ENCODE results near the gene VAV2. TPM values are rescaled to one million over a fixed set of nuclear protein-coding genes. Genes with fewer than 3 reads are reported as not detected.

Gene VAV2
- total and polyA plus RNA-seq, 4 donors: 13.0 to 28.2 (median 16.3) TPM

DNA sequence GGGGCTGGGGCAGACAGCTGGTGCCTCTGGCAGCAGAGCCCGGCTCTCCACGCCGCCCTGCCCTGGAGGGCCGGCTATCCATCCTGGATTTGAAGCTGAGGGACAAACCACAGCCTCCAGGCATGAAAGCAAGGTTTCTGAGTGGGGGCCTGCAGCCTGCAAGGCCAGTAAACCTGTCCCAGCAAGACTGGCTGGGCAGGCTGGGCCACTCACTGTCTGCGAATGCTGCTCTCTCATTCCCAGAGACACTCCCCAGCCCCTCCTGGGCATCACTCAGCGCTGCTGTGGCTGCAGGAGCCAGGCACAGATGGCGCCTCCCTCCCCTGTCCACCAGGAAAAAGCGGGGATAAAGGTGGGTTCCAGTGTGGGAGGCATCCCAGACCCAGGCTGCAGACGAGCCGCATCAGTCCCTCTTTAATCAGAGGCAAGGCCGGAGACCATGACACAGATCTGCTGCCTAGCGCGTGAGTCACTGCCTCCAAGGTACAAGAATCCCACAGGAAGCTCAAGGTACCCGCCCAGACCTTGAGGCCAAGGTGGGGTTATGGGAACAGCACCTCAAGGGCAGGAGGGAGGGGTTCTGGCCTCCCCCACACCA lies 118.0 kb downstream of the VAV2 start:
- no peak for ATAC-seq (ENCODE audit: insufficient read depth, low FRiP score)
- no peak overlapping the region for H3K4me3 ChIP-seq
- H3K9me3 ChIP-seq (ENCODE audit: control insufficient read depth in 4 of 4, insufficient read depth in 3 of 4, low read length in 3 of 4): no peaks in the 10 kb centered on the region
- 86 to 93% methylated on average over 13 to 14 of the region's 14 CpGs for WGBS, 2 donors
- H3K36me3 ChIP-seq (ENCODE audit: control insufficient read depth in 4 of 4, insufficient read depth in 4 of 4, low read length in 4 of 4): no peaks in the 10 kb centered on the region
- no peak overlapping the region for H3K27ac ChIP-seq (ENCODE audit: low read depth in 1 of 2, low read length in 1 of 2)
- DNase-seq: peak; percentile 36 to 48 (median 46)
- peaks cover 0 to 20% (median 5%) of the 10 kb centered on the region in 5 donors for H3K4me1 ChIP-seq (ENCODE audit: control insufficient read depth in 5 of 5, insufficient read depth in 5 of 5, low read length in 5 of 5)
- H3K9ac ChIP-seq (ENCODE audit: insufficient read depth in 1 of 2, low read length in 2 of 2): no peak overlapping the region
- TF ChIP-seq, protein P1, sequence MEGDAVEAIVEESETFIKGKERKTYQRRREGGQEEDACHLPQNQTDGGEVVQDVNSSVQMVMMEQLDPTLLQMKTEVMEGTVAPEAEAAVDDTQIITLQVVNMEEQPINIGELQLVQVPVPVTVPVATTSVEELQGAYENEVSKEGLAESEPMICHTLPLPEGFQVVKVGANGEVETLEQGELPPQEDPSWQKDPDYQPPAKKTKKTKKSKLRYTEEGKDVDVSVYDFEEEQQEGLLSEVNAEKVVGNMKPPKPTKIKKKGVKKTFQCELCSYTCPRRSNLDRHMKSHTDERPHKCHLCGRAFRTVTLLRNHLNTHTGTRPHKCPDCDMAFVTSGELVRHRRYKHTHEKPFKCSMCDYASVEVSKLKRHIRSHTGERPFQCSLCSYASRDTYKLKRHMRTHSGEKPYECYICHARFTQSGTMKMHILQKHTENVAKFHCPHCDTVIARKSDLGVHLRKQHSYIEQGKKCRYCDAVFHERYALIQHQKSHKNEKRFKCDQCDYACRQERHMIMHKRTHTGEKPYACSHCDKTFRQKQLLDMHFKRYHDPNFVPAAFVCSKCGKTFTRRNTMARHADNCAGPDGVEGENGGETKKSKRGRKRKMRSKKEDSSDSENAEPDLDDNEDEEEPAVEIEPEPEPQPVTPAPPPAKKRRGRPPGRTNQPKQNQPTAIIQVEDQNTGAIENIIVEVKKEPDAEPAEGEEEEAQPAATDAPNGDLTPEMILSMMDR (IDR thresholded peaks at IDR 0.05; ENCODE audit: control extremely low read depth, extremely low read depth): no peak
- no peaks in the 10 kb centered on the region for H3K27me3 ChIP-seq (ENCODE audit: control insufficient read depth in 3 of 3, insufficient read depth in 3 of 3, low read length in 2 of 3)

DNA sequence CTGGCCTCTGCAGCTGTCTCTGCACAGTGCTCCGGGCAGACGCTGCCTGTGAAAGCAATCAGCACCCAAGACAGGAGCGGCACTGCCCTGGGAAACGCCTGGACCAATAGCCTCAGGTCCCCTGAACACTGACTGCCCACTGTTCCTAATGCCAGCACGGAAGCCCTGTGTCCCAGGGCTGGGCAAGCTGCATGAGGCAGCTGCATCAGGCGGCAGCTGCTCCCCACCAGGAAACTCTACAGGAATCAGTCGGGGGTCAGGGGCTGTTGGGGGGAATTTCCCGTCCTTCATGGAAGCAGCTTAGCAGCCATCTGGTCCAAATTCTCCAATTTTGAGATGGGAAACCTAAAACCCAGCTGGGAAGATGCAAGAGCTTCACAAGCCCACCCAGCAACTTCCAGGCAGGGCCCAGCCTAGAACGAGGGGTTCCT lies 118.6 kb downstream of the VAV2 start:
- 63 to 79% methylated on average over 9 of the region's 9 CpGs for WGBS, 2 donors
- no peak for ATAC-seq (ENCODE audit: insufficient read depth, low FRiP score)

DNA sequence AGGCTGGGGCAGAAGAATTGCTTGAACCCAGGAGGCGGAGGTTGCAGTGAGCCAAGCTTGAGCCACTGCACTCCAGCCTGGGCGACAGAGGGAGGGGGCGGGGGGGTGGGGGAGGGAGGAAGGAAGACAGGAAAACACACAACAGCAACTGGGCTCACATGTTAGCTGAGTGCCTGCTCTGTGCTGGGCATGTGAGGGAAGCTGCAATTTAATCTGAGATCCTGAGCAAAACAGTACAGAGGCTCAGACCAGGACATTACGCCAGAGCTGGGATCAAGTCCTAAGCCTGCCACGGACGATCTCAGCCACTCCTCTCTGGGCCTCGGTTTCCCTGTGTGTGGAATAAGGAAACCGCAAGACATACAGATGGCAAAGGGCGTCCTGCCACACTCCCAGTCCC lies 119.1 kb downstream of the VAV2 start:
- TF ChIP-seq, protein P1 (IDR thresholded peaks at IDR 0.05; ENCODE audit: control extremely low read depth, extremely low read depth): no peak
- no peak overlapping the region for H3K9ac ChIP-seq (ENCODE audit: insufficient read depth in 1 of 2, low read length in 2 of 2)
- 76 to 86% methylated on average over 7 to 9 of the region's 9 CpGs for WGBS, 2 donors

More for the DNA sequence above, 118.6 kb downstream of the VAV2 start:
- TF ChIP-seq, protein P1 (IDR thresholded peaks at IDR 0.05; ENCODE audit: control extremely low read depth, extremely low read depth): no peak
- Histone ChIP-seq H3K4me1 (ENCODE audit: control insufficient read depth in 5 of 5, insufficient read depth in 5 of 5, low read length in 5 of 5) (peaks cover 0 to 20% (median 5%) of the 10 kb centered on the region in 5 donors), H3K27me3 (ENCODE audit: control insufficient read depth in 3 of 3, insufficient read depth in 3 of 3, low read length in 2 of 3) (no peaks in the 10 kb centered on the region), H3K4me3 (no peak overlapping the region), H3K36me3 (ENCODE audit: control insufficient read depth in 4 of 4, insufficient read depth in 4 of 4, low read length in 4 of 4) (no peaks in the 10 kb centered on the region), H3K9ac (ENCODE audit: insufficient read depth in 1 of 2, low read length in 2 of 2) (peak overlapping the region in 1 of 2 donors; percentile 2), H3K9me3 (ENCODE audit: control insufficient read depth in 4 of 4, insufficient read depth in 3 of 4, low read length in 3 of 4) (no peaks in the 10 kb centered on the region), H3K27ac (ENCODE audit: low read depth in 1 of 2, low read length in 1 of 2) (peak overlapping the region in 1 of 2 donors; percentile 40)
- DNase-seq: peak in 1 of 3 donors; percentile 14

More for the DNA sequence above, 119.1 kb downstream of the VAV2 start:
- ATAC-seq (ENCODE audit: insufficient read depth, low FRiP score) (no peak), DNase-seq (no peak)
- Histone ChIP-seq H3K4me3 (no peak overlapping the region), H3K9me3 (ENCODE audit: control insufficient read depth in 4 of 4, insufficient read depth in 3 of 4, low read length in 3 of 4) (no peaks in the 10 kb centered on the region), H3K27ac (ENCODE audit: low read depth in 1 of 2, low read length in 1 of 2) (peak overlapping the region in 1 of 2 donors; percentile 40), H3K4me1 (ENCODE audit: control insufficient read depth in 5 of 5, insufficient read depth in 5 of 5, low read length in 5 of 5) (peaks cover 0 to 20% (median 5%) of the 10 kb centered on the region in 5 donors), H3K36me3 (ENCODE audit: control insufficient read depth in 4 of 4, insufficient read depth in 4 of 4, low read length in 4 of 4) (no peaks in the 10 kb centered on the region), H3K27me3 (ENCODE audit: control insufficient read depth in 3 of 3, insufficient read depth in 3 of 3, low read length in 2 of 3) (no peaks in the 10 kb centered on the region)
